ENCODE results near the gene LIN37. TPM values are rescaled to one million over a fixed set of nuclear protein-coding genes. Genes with fewer than 3 reads are reported as not detected.

The LIN37 gene
- total RNA-seq, 1 donor, result 9.0 TPM

DNA sequence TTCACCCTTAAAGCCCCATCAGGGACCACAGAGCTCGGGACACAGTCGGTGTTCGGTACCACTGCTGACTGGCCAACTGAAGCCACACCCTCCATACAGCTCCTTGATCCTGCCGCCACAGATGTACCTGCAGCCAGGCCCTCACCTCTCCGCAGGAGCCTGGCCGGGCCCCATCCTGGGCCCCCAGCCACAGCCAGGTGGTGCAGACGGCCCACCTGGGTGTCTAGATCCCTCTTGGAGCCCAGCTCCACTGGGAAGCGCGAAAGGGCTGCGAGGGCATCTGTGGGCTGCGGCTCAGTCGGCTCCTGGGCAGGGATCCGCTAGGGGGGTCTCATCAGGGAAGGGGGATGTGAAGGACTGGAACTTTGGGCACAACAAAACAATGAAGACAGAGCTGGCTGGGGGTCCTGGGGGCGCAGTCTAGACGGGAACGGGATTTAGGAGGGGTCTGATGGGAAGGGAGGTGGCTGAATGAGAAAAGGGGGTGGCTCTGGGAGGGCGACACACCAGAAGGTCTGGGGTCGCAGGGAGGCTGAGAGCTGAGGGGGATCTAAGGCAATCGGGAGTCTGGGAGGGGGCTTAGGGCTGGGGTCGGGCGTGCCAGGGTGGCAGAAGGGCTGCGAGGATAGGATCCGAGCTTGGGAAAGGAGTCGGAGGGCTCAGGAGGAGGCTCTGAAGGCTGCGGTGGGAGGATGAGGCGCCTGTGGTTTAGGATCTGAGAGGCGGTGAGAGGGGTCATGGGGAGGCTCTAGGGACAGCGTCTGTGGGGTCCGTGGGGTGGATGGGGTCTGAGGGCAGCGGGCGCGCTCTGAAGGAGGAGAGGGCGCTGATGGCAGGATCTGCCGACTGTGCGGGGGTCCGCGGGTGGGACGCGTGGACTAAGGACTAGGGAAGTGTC is 48.5 kb downstream of the LIN37 start:
- Histone ChIP-seq H3K9me3 (ENCODE audit: low read depth, low read length) (no peaks in the 10 kb centered on the region), H3K4me2 (ENCODE audit: insufficient read depth, low read length) (no peak overlapping the region), H2AFZ (ENCODE audit: low read length) (no peak overlapping the region)

DNA sequence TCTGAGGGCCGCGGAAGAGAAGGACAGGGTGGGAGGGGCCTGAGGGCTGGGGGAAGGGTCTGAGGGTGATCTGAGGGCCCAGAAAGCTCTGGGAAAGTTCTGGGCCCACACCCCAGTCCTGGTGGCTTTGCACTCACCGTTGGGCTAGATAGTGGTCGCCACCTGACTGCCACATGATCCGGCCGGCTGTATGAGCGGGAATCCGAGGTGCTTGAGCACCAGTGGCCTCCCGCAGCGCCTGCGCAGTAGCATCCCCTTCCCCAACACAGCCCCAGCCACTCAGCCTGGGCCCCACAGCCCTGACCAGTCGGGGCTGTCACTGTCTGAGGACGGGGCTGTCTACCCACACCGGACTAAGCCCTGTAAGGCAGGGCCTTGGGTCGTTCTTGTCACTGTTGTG is 49.3 kb downstream of the LIN37 start:
- TF ChIP-seq, protein P1, sequence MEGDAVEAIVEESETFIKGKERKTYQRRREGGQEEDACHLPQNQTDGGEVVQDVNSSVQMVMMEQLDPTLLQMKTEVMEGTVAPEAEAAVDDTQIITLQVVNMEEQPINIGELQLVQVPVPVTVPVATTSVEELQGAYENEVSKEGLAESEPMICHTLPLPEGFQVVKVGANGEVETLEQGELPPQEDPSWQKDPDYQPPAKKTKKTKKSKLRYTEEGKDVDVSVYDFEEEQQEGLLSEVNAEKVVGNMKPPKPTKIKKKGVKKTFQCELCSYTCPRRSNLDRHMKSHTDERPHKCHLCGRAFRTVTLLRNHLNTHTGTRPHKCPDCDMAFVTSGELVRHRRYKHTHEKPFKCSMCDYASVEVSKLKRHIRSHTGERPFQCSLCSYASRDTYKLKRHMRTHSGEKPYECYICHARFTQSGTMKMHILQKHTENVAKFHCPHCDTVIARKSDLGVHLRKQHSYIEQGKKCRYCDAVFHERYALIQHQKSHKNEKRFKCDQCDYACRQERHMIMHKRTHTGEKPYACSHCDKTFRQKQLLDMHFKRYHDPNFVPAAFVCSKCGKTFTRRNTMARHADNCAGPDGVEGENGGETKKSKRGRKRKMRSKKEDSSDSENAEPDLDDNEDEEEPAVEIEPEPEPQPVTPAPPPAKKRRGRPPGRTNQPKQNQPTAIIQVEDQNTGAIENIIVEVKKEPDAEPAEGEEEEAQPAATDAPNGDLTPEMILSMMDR (IDR thresholded peaks at IDR 0.05; ENCODE audit: extremely low read depth, low read depth, low read length), result no peak
- H2AFZ ChIP-seq (ENCODE audit: low read length), result no peak overlapping the region
- H3K9me3 ChIP-seq (ENCODE audit: low read depth, low read length), result no peaks in the 10 kb centered on the region

More for the DNA sequence above, 48.5 kb downstream of the LIN37 start:
- no peaks in the 10 kb centered on the region for H3K79me2 ChIP-seq (ENCODE audit: insufficient read depth, low read length)
- H3K4me1 ChIP-seq (ENCODE audit: insufficient read depth, low read length), result peaks cover 2% of the 10 kb centered on the region
- TF ChIP-seq, protein P1 (IDR thresholded peaks at IDR 0.05; ENCODE audit: extremely low read depth, low read depth, low read length), result no peak
- H4K20me1 ChIP-seq (ENCODE audit: insufficient read depth, low read length), result no peaks in the 10 kb centered on the region
- no peaks in the 10 kb centered on the region for H3K36me3 ChIP-seq (ENCODE audit: insufficient read depth, low read length)
- no peak overlapping the region for H3K27ac ChIP-seq (ENCODE audit: low read depth, low read length)
- H3K27me3 ChIP-seq (ENCODE audit: insufficient read depth, low read length), result peaks cover 33% of the 10 kb centered on the region
- H3K4me3 ChIP-seq (ENCODE audit: insufficient read depth, low read length), result no peak overlapping the region
- DNase-seq (ENCODE audit: insufficient read length, low spot score, missing footprints), result peak; percentile 37

DNA sequence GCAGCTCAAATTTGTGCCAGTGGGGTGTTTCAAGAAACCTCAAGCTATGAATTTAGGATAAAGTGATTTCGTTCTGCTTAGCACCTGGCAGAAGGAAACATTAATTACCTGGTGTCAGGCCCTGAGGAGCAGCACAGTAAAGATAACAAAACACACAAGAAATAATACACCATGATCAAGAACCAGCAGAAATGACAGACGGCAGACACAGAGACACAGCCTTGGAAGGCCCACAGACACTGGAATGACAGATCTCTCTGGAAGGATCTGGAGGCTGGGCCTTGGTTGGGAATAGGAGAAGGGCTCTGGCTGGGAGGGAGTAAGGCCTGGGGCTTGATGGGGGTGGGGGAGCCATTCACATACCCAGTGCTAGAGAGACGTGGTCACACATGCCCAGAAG is 53.5 kb downstream of the LIN37 start:
- no peak overlapping the region for H3K4me3 ChIP-seq (ENCODE audit: insufficient read depth, low read length)
- TF ChIP-seq, protein P1 (IDR thresholded peaks at IDR 0.05; ENCODE audit: extremely low read depth, low read depth, low read length), result no peak

More for the DNA sequence above, 49.3 kb downstream of the LIN37 start:
- Histone ChIP-seq H3K4me1 (ENCODE audit: insufficient read depth, low read length) (peaks cover 2% of the 10 kb centered on the region), H3K27ac (ENCODE audit: low read depth, low read length) (no peak overlapping the region), H4K20me1 (ENCODE audit: insufficient read depth, low read length) (no peaks in the 10 kb centered on the region), H3K27me3 (ENCODE audit: insufficient read depth, low read length) (peaks cover 33% of the 10 kb centered on the region), H3K36me3 (ENCODE audit: insufficient read depth, low read length) (no peaks in the 10 kb centered on the region), H3K79me2 (ENCODE audit: insufficient read depth, low read length) (no peaks in the 10 kb centered on the region), H3K4me3 (ENCODE audit: insufficient read depth, low read length) (no peak overlapping the region), H3K4me2 (ENCODE audit: insufficient read depth, low read length) (no peak overlapping the region)
- peak; percentile 36 for DNase-seq (ENCODE audit: insufficient read length, low spot score, missing footprints)

More for the DNA sequence above, 53.5 kb downstream of the LIN37 start:
- H3K4me1 ChIP-seq (ENCODE audit: insufficient read depth, low read length), result no peaks in the 10 kb centered on the region
- DNase-seq (ENCODE audit: insufficient read length, low spot score, missing footprints), result peak; percentile 27
- H3K9me3 ChIP-seq (ENCODE audit: low read depth, low read length), result no peaks in the 10 kb centered on the region
- peaks cover 14% of the 10 kb centered on the region for H3K27me3 ChIP-seq (ENCODE audit: insufficient read depth, low read length)
- no peak overlapping the region for H3K27ac ChIP-seq (ENCODE audit: low read depth, low read length)
- H3K36me3 ChIP-seq (ENCODE audit: insufficient read depth, low read length), result no peaks in the 10 kb centered on the region
- no peaks in the 10 kb centered on the region for H3K79me2 ChIP-seq (ENCODE audit: insufficient read depth, low read length)
- no peaks in the 10 kb centered on the region for H4K20me1 ChIP-seq (ENCODE audit: insufficient read depth, low read length)
- H2AFZ ChIP-seq (ENCODE audit: low read length), result no peak overlapping the region
- no peak overlapping the region for H3K4me2 ChIP-seq (ENCODE audit: insufficient read depth, low read length)

Other genes with a start within 250 kb of the LIN37 start
- 24.2 and 30.9 TPM in 2 replicates for gene DMKN, start 234.9 kb upstream of the LIN37 start, total RNA-seq
- 4.7 and 12.1 TPM in 2 replicates for gene SBSN, start 220.3 kb upstream of the LIN37 start, total RNA-seq
- not detected in 2 replicates for gene GAPDHS, start 215.1 kb upstream of the LIN37 start, total RNA-seq
- gene TMEM147, start 202.9 kb upstream of the LIN37 start, total RNA-seq, result 93.1 and 98.8 TPM in 2 replicates
- gene ATP4A, start 184.9 kb upstream of the LIN37 start, total RNA-seq, result not detected in 2 replicates
- not detected in 2 replicates for gene PMIS2, start 162.4 kb upstream of the LIN37 start, total RNA-seq
- 3.2 and 4.7 TPM in 2 replicates for gene HAUS5, start 135.8 kb upstream of the LIN37 start, total RNA-seq
- gene RBM42, start 119.5 kb upstream of the LIN37 start, total RNA-seq, result 36.2 and 45.2 TPM in 2 replicates
- 0.29 and 0.36 TPM in 2 replicates for gene ETV2, start 106.8 kb upstream of the LIN37 start, total RNA-seq
- 123 and 185 TPM in 2 replicates for gene COX6B1, start 100.3 kb upstream of the LIN37 start, total RNA-seq
- gene UPK1A, start 82.1 kb upstream of the LIN37 start, total RNA-seq, result not detected in 2 replicates
- not detected in 2 replicates for gene ZBTB32, start 44.0 kb upstream of the LIN37 start, total RNA-seq
- gene KMT2B, start 30.6 kb upstream of the LIN37 start, total RNA-seq, result 6.5 and 6.8 TPM in 2 replicates
- gene IGFLR1, start 6.1 kb upstream of the LIN37 start, total RNA-seq, result 0.72 and 0.88 TPM in 2 replicates
- 5.8 and 8.8 TPM in 2 replicates for gene U2AF1L4, start 3.2 kb upstream of the LIN37 start, total RNA-seq
- gene PSENEN, start 2.9 kb upstream of the LIN37 start, total RNA-seq, result 8.8 and 11.6 TPM in 2 replicates
- 9.1 and 14.5 TPM in 2 replicates for gene HSPB6, start 8.5 kb downstream of the LIN37 start, total RNA-seq
- gene PROSER3, start 9.6 kb downstream of the LIN37 start, total RNA-seq, result 5.8 and 6.2 TPM in 2 replicates
- gene ARHGAP33, start 27.0 kb downstream of the LIN37 start, total RNA-seq, result 2.2 and 2.4 TPM in 2 replicates
- not detected in 2 replicates for gene PRODH2, start 64.3 kb downstream of the LIN37 start, total RNA-seq
- not detected in 2 replicates for gene NPHS1, start 103.9 kb downstream of the LIN37 start, total RNA-seq
- gene KIRREL2, start 108.3 kb downstream of the LIN37 start, total RNA-seq, result not detected in 2 replicates
- 2.1 and 3.6 TPM in 2 replicates for gene APLP1, start 120.0 kb downstream of the LIN37 start, total RNA-seq
- gene NFKBID, start 152.0 kb downstream of the LIN37 start, total RNA-seq, result 4.4 and 5.8 TPM in 2 replicates
- 0.36 and 1.5 TPM in 2 replicates for gene HCST, start 154.0 kb downstream of the LIN37 start, total RNA-seq
- 0.36 TPM in 1 of 2 replicates, not detected in the other for gene TYROBP, start 159.7 kb downstream of the LIN37 start, total RNA-seq
- gene LRFN3, start 187.8 kb downstream of the LIN37 start, total RNA-seq, result 4.4 and 6.9 TPM in 2 replicates
- 15.3 and 21.0 TPM in 2 replicates for gene SDHAF1, start 246.6 kb downstream of the LIN37 start, total RNA-seq